Stimulated activated CD8-positive, alpha-beta memory T cell treated with anti-CD3 and anti-CD28 coated beads, Interleukin-7, amount 100 ng/mL, for 48 hours (primary cell): ENCODE data around the gene GPT2.

Experiments
- DNase-seq, 2 donors: peaks; one replicate each; pipeline ENCODE4 v3.0.0-alpha.2; 2020; ENCODE audit warnings: low read depth in 1 of 2; ENCODE audit errors: extremely low read depth in 1 of 2

Gene GPT2

GRCh38 chr16:46883690-46884512 lies at the start of gene GPT2:
Gene GPT2, plus strand, starts transcription at chr16:46884362. Its CDS starts 354 bp downstream, at chr16:46884716.
- peak; percentile 79 to 87 for DNase-seq

- no peak for DNase-seq
Measured at GRCh38 chr16:46836534-46837530, 47.3 kb upstream of the GPT2 start.

- no peak for DNase-seq
Measured at GRCh38 chr16:46839986-46840443, 44.1 kb upstream of the GPT2 start.

- no peak for DNase-seq
Measured at GRCh38 chr16:46842192-46842895, 41.8 kb upstream of the GPT2 start.

GRCh38 chr16:46843898-46844642 lies 40.1 kb upstream of the GPT2 start:
- no peak for DNase-seq

GRCh38 chr16:46844771-46845170 lies 39.4 kb upstream of the GPT2 start:
- DNase-seq, result no peak

- no peak for DNase-seq
Measured at GRCh38 chr16:46845952-46846351, 38.2 kb upstream of the GPT2 start.

GRCh38 chr16:46848768-46849764 lies 35.1 kb upstream of the GPT2 start:
- no peak for DNase-seq

- no peak for DNase-seq
Measured at GRCh38 chr16:46850619-46851555, 33.3 kb upstream of the GPT2 start.

- no peak for DNase-seq
Measured at GRCh38 chr16:46852130-46852529, 32.0 kb upstream of the GPT2 start.

- peak; percentile 29 to 30 for DNase-seq
Measured at GRCh38 chr16:46853713-46854443, 30.3 kb upstream of the GPT2 start.

- no peak for DNase-seq
Measured at GRCh38 chr16:46854846-46855245, 29.3 kb upstream of the GPT2 start.

GRCh38 chr16:46855389-46855788 lies 28.8 kb upstream of the GPT2 start:
- no peak for DNase-seq

GRCh38 chr16:46857368-46857945 lies 26.7 kb upstream of the GPT2 start:
- DNase-seq, result no peak

GRCh38 chr16:46858151-46858550 lies 26.0 kb upstream of the GPT2 start:
- no peak for DNase-seq

GRCh38 chr16:46859719-46860152 lies 24.4 kb upstream of the GPT2 start:
- DNase-seq, result peak in 1 of 2 donors; percentile 74
